A673 (cell line): ENCODE data around the gene MLH3.

ENCODE experiments used
- CTCF ChIP-seq: fragments of 300-800, 200-600 bp; sonication (generic); conservative IDR thresholded peaks from 2 replicates; pipeline ENCODE4 v1.5.1; 2017; ENCODE audit warnings: low read depth, mild to moderate bottlenecking, antibody characterized with exemption, low read length, moderate library complexity, mixed read lengths
- EZH2 ChIP-seq: fragments of 200-600 bp; sonication (generic); IDR thresholded peaks from 2 replicates; pipeline ENCODE4 v1.6.1; 2017; ENCODE audit warnings: borderline replicate concordance, low read depth, mild to moderate bottlenecking, mixed read lengths, antibody characterized with exemption, low read length; ENCODE audit not compliant: poor library complexity, severe bottlenecking

DNA sequence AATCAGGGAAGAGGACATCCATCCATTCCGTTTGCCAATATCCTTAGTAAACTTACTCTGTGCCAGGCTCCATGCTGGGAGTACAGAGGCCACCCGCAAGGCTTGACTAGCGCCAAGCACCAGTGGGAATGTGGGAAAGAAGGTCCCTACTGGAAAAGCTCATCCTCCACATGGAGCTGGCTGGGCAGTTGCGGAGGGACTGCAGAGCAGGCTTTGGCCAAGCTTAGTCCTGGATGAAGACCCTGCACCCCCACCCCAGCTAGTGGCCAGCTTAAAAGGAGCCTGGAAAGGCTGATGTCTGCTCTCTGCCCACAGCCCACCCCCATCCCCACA is 70.9 kb downstream of the MLH3 start:
- TF ChIP-seq CTCF (no peak), EZH2 (no peak)
